ENCODE data around the gene PRAMEF4. TPM values are rescaled to one million over a fixed set of nuclear protein-coding genes. Genes with fewer than 3 reads are reported as not detected.
"Not testable (repeated sequence)": the region's sequence is repeated elsewhere in the genome, so short reads cannot be mapped to it uniquely, and the experiment has no call there.

Gene PRAMEF4
- polyA plus RNA-seq, 2 donors: not detected

DNA sequence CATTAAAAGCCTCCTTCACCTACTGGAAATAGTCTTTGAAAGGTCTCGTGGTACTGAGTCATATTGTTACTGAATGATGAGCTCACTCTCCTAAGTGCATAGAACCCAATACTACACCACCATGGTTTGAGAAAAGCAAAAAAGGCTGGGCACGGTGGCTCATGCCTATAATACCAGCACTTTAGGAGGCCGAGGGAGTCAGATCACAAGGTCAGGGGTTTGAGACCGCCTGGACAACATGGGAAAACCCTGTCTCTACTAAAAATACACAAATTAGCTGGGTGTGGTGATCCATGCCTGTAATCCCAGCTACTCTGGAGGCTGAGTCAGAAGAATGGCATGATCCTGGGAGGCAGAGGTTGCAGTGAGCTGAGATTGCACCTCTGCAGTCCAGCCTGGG is 34.2 kb downstream of the PRAMEF4 start:
- Histone ChIP-seq H3K4me1 (ENCODE audit: control insufficient read depth in 2 of 2, insufficient read depth in 2 of 2, low read length in 1 of 2) (no peaks in the 10 kb centered on the region), H3K27ac (ENCODE audit: low read depth in 2 of 2, low read length in 1 of 2) (no peak overlapping the region), H3K9me3 (ENCODE audit: control insufficient read depth in 2 of 2, insufficient read depth in 1 of 2, low read depth in 1 of 2, low read length in 1 of 2) (peaks cover 2 to 3% of the 10 kb centered on the region in 2 donors), H3K36me3 (ENCODE audit: control insufficient read depth in 2 of 2, insufficient read depth in 2 of 2, low read length in 1 of 2) (no peaks in the 10 kb centered on the region), H3K27me3 (ENCODE audit: control insufficient read depth in 1 of 2, insufficient read depth in 2 of 2, low read length in 2 of 2) (no peaks in the 10 kb centered on the region), H3K4me3 (ENCODE audit: low read depth in 1 of 2, low read length in 2 of 2) (no peak overlapping the region)
- 58 to 63% methylated on average over 4 of the region's 4 CpGs for WGBS, 2 donors

DNA sequence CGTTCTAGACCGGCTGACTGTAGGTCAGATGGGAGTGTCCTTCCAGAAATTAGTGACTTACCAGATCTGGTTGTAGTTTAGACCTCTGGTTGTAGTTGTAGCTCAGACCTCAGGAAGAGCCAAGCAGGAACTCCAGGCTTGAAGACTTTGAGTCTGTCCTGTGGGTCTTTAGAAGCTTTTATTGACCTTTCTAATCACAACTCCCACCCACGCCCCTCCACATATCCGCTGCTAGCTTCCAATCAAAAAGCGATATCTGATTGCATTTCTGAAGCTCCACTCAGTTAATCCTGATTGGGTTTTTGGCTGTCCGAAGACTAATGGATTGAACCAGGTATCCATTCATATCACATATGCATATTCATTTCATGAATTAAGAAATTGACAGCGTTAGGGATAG is 37.4 kb downstream of the PRAMEF4 start, which contains the start of gene HNRNPCL1:
HNRNPCL1 (minus strand) TSS at position 101 of the 400 bp plus-strand sequence. CDS start 431 bp downstream, outside the sequence.
- WGBS, 2 donors: 83 to 91% methylated on average over 7 of the region's 7 CpGs

DNA sequence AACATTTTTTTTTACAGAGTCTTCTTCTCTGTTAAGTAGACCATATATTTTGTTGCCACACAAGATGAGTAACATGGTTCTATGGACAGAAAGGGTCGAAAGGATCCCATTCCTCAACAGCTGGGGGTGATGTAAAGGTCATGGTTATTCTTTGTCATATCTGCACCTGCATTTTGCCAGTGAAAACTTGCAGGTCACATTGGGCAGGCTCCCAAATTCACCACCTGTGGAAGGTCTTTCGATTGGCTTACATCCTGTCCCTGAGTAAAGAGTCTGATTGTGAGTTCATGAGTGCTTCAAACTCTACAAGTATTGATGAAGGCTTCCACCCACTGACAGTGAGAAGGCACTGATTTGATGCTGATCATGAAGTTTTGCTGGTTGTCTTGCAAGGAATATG is 52.8 kb downstream of the PRAMEF4 start:
- H3K4me3 ChIP-seq (ENCODE audit: low read depth in 1 of 2, low read length in 2 of 2); H3K4me1 ChIP-seq (ENCODE audit: control insufficient read depth in 2 of 2, insufficient read depth in 2 of 2, low read length in 1 of 2); H3K27me3 ChIP-seq (ENCODE audit: control insufficient read depth in 1 of 2, insufficient read depth in 2 of 2, low read length in 2 of 2); H3K9me3 ChIP-seq (ENCODE audit: control insufficient read depth in 2 of 2, insufficient read depth in 1 of 2, low read depth in 1 of 2, low read length in 1 of 2); H3K27ac ChIP-seq (ENCODE audit: low read depth in 2 of 2, low read length in 1 of 2); H3K36me3 ChIP-seq (ENCODE audit: control insufficient read depth in 2 of 2, insufficient read depth in 2 of 2, low read length in 1 of 2): not testable (repeated sequence)
- 35 to 46% methylated on average over 2 of the region's 2 CpGs for WGBS, 2 donors

More for the DNA sequence above, 37.4 kb downstream of the PRAMEF4 start, which contains the start of gene HNRNPCL1:
- H3K36me3 ChIP-seq (ENCODE audit: control insufficient read depth in 2 of 2, insufficient read depth in 2 of 2, low read length in 1 of 2); H3K27me3 ChIP-seq (ENCODE audit: control insufficient read depth in 1 of 2, insufficient read depth in 2 of 2, low read length in 2 of 2); H3K27ac ChIP-seq (ENCODE audit: low read depth in 2 of 2, low read length in 1 of 2); H3K4me3 ChIP-seq (ENCODE audit: low read depth in 1 of 2, low read length in 2 of 2); H3K9me3 ChIP-seq (ENCODE audit: control insufficient read depth in 2 of 2, insufficient read depth in 1 of 2, low read depth in 1 of 2, low read length in 1 of 2); H3K4me1 ChIP-seq (ENCODE audit: control insufficient read depth in 2 of 2, insufficient read depth in 2 of 2, low read length in 1 of 2): not testable (repeated sequence)

DNA sequence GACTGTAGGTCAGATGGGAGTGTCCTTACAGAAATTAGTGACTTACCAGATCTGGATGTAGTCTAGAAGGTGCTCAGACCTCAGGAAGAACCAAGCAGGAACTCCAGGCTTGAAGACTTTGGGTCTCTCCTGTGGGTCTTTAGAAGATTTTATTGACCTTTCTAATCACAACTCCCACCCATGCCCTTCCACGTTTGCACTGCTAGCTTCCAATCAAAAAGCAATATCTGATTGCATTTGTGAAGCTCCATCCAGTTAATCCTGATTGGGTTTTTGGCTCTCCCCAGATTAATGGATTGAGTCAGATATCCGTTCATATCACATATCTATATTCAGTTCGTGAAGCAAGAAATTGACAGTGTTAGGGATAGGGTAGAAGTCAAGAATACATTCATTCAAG is 54.7 kb downstream of the PRAMEF4 start, which contains the start of gene PRAMEF11:
PRAMEF11 (minus strand) TSS at position 101 of the 400 bp plus-strand sequence. CDS start 2,621 bp downstream, outside the sequence.
- H3K9me3 ChIP-seq (ENCODE audit: control insufficient read depth in 2 of 2, insufficient read depth in 1 of 2, low read depth in 1 of 2, low read length in 1 of 2); H3K4me3 ChIP-seq (ENCODE audit: low read depth in 1 of 2, low read length in 2 of 2); H3K27ac ChIP-seq (ENCODE audit: low read depth in 2 of 2, low read length in 1 of 2); H3K4me1 ChIP-seq (ENCODE audit: control insufficient read depth in 2 of 2, insufficient read depth in 2 of 2, low read length in 1 of 2); H3K27me3 ChIP-seq (ENCODE audit: control insufficient read depth in 1 of 2, insufficient read depth in 2 of 2, low read length in 2 of 2); H3K36me3 ChIP-seq (ENCODE audit: control insufficient read depth in 2 of 2, insufficient read depth in 2 of 2, low read length in 1 of 2): not testable (repeated sequence)
- 62% methylated on average over 3 of the region's 3 CpGs for WGBS, 2 donors

Other genes with a start within 250 kb of the PRAMEF4 start
- gene AADACL4, start 242.1 kb downstream of the PRAMEF4 start, polyA plus RNA-seq: not detected
- not detected for gene AADACL3, start 170.1 kb downstream of the PRAMEF4 start, polyA plus RNA-seq
- not detected for gene CFAP107, start 140.0 kb downstream of the PRAMEF4 start, polyA plus RNA-seq
- not detected for gene PRAMEF12, start 112.5 kb downstream of the PRAMEF4 start, polyA plus RNA-seq
- gene PRAMEF1, start 94.8 kb downstream of the PRAMEF4 start, polyA plus RNA-seq: not detected
- gene PRAMEF11, start 54.8 kb downstream of the PRAMEF4 start, polyA plus RNA-seq: not detected
- not detected for gene HNRNPCL1, start 37.5 kb downstream of the PRAMEF4 start, polyA plus RNA-seq
- gene PRAMEF2, start 29.1 kb downstream of the PRAMEF4 start, polyA plus RNA-seq: not detected
- not detected for gene PRAMEF10, start 12.1 kb upstream of the PRAMEF4 start, polyA plus RNA-seq
- not detected for gene PRAMEF7, start 30.4 kb upstream of the PRAMEF4 start, polyA plus RNA-seq
- gene PRAMEF6, start 61.4 kb upstream of the PRAMEF4 start, polyA plus RNA-seq: not detected
- gene PRAMEF27, start 170.4 kb upstream of the PRAMEF4 start, polyA plus RNA-seq: not detected
- not detected for gene HNRNPCL3, start 174.6 kb upstream of the PRAMEF4 start, polyA plus RNA-seq
- not detected for gene PRAMEF25, start 184.6 kb upstream of the PRAMEF4 start, polyA plus RNA-seq
- not detected for gene HNRNPCL2, start 230.7 kb upstream of the PRAMEF4 start, polyA plus RNA-seq

Data from esophagus (tissue), 2 donors.